HG02610 (cell line): Measurements from ENCODE around the gene RMRP.

ENCODE experiments used
- ATAC-seq: cut with Tn5 transposase; IDR thresholded peaks from one replicate; pipeline ENCODE4 v1.9.1; 2021; ENCODE audit warnings: mild to moderate bottlenecking, moderate library complexity; ENCODE audit not compliant: unreplicated experiment

Gene RMRP

DNA sequence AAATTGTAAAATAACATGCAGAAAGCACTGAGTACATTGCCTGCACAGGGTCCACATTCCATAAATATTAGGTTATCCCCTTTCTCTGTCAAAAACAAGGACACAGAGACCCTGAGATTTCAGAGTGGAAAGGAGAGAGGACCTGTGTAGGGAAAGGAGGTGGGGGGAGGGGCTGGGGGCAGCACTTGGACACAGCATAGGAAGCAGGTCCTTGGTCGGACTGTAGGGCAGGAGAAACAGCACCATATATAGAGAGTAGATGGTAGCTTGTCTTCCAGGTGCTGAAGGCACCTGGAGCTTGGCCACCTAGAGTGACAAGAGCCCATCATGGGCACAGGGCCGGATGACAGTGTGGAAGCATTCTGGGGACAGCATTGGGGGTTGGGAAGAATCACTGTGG is 29.5 kb upstream of the RMRP start:
- ATAC-seq = no peak

DNA sequence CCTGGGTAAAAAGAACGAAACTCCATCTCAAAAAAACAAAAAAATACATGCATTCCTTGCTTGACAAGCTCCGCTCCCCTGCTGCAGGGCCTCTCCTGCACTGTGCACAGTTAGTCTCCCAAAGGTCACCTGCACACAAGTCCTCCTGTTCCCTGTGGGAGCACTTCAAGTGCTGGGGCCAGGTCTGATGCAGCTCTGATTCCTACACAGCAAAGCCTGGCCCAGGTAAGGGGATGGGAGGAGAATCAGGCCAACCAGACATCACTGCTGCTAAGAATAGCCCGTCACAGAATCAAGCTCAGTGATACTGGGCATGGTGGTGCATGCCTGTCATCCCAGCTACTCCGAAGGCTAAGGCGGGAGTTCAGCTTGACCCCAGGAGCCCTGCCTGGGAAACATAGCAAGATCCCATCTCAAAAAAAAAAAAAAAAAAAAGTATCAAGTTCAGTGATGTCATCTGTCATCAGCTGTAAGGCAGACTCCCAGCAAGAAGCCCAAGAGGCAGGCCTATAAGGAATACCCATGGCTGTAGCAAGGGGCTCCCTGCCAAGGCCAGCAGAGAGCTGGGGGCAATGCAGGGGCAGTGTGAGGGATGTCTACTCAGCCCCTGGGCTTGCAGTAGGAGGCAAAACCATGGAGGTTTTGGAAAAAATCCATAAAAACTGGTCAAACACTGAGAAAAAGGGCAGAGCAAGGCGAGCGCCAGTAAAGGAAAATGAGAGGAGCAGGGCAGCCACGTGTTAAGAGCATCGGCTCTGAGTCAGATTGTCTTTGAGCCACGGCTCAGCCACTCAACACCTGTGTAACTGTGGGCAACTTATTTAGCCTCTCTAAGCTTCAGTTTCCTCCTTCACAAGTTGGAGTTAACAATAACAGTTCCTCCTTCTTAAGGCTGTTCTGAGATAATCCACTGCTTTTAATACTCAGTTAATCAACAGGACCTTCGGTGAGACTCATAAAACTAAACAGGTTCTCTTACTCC is 28.7 kb upstream of the RMRP start:
- no peak for ATAC-seq

DNA sequence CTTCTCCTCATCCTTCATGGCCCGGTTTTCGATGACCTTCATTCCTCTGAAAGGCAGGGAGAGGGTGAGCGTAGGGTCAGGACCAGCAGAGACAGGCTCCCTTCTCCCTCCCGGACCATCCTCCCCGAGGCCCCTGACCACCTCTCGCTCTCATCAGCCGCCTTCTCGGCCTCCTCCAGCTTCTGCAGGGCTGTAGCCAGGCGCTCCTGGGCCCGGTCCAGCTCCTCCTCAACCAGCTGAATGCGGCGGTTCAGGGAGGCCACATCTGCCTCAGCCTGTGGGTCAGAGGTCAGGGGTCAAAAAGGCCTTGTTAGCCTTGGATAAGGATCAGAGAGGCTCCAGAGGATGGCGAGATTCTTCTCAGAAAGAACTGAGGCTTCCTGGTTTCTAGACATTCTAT is 27.7 kb upstream of the RMRP start:
- no peak for ATAC-seq

DNA sequence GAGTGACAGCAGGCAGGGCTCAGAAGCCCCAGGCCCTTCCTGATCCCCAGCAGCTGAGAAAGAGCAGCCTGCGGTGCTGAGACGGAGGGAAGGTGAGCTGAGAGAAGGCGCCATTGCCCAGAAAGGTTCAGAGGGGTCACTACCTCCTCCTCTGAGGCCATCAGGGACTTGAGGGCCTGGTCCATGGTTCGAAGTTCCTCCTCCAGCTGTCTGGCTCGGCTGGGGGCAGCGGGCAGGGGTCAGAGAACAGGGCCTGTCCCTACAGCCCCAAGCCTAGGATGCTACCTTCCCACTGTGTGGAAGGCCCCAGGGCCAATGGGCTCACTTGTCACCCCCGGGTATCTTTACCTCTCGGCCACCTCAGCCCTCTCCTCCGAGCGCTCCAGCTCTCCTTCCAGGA is 27.1 kb upstream of the RMRP start:
- no peak for ATAC-seq

DNA sequence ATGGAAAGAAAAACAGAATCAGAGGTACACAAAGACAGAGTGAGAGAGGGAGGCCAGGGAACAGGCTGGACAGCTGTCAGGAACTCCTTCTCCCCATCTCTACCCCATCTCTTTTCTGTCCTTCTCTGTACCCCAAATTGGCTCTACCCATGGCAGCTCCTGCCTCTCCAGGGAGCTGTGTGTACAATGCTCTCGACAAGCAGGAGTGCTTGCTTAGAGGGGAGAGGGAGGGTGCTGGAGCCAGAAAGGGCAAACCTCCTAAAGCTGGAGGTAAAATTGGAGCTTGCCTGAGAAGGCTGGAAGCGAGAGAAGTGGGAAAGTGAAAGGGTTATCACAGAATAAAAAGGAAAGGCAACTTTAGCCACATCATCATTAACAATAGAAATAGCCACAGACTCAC is 25.5 kb upstream of the RMRP start:
- ATAC-seq = no peak

DNA sequence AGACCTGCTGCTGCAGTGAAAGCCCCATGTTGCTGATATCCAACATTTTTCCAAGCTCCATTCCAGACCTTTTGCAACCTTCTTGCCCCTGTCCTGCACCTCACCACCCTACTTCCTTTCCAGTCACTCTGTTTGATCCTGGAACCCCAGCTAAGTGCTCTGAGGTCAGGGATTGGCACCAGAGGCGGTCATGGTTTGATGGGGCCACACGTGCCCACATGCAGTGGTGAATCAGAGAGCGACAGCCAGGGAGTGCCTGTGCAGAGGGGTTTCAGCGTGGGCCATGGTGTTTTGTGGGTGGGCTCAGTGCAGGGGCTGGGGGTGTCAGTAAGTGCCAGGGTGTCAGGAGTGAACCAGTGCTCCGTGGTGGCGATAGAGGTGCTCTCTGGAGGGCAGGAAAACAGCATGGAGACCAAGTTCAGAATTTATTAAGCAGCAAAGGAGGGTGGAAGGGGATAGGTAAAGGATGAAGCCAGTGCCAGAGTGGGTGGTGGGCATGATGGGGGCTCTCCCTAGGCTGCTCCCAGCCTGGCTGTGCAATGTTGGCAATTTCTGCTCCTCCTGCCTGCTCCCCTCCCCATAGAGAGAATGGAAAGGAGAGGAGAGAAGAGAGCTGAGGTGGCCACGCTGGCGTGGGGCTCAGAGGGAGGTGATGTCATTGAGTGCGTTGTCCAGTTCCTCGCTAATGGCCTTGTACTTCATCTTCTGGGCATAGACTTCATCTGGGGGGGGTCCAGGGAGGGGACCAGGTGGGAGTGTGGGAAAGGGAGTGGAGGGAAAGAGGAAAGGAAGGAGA is 24.9 kb upstream of the RMRP start:
- no peak for ATAC-seq

DNA sequence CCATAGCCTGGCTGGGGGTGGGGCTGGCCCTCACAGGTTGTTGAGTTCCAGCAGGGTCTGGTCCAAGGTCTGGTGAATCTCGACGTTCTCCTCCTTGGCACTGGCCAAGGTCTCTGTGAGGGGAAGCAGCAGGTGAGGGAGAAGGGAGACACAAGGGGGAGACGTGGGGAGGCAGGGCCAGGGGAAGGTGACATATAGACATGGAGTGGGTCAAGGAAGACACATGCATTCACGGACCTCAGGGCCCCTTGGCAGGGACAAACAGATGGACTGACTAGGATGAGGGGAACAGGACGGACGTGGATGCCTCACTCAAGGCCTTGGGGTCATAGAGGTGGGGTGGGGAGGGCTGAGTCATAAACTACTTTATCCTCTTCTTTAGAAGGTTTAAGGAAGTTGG is 24.2 kb upstream of the RMRP start:
- ATAC-seq = no peak

DNA sequence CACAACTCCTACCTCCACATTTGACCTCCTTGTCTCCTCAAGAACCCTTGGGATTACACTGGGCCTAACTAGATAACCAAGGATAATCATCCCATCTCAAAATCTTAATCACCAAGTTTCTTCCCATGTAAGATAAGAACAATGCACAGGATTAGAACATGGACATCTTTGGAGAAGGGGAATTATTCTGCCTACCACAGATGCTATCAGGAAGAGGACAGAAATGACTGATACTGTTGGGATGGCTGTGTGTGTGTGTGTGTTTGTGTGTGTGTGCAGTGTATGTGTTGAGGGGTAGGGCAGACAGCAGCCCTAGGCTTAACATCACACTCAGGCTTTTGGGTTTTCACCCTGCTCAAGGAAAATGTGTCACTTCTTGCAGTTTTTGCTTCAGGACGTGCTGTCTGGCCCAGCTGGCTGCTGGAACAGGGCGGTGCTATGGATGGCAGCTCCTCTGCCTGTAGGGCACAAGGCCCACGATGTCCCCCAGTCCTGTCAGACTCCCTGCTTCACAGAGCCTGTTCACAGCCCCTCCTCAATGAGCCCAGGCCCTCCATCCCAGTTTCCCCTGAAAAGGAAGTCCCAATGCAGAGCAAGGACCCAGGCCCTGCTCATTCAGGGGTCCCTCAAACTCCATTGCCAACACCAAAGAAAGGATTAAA is 23.7 kb upstream of the RMRP start:
- no peak for ATAC-seq

DNA sequence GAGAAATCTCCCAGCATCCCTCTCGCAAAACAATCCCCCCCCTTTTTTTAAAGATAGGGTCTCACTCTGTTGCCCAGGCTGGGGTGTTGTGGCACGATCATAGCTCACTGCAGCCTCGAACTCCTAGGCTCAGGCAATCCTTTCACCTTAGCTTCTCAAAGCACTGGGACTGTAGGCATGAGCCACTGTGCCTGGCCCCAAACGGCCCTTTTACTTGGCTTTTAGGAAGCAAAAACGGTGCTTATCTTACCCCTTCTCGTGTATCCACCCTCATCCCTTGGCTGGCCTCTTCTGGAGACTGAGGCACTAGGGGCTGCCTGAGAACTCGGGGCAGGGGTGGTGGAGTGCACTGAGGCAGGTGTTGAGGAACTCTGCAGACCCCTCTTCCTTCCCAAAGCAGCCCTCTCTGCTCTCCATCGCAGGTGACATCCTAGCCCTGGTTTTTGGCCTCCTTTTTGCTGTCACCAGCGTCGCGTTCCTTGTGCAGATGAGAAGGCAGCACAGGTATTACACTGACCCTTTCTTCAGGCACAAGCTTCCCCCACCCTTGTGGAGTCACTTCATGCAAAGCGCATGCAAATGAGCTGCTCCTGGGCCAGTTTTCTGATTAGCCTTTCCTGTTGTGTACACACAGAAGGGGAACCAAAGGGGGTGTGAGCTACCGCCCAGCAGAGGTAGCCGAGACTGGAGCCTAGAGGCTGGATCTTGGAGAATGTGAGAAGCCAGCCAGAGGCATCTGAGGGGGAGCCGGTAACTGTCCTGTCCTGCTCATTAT is 22.7 kb upstream of the RMRP start:
- no peak for ATAC-seq

DNA sequence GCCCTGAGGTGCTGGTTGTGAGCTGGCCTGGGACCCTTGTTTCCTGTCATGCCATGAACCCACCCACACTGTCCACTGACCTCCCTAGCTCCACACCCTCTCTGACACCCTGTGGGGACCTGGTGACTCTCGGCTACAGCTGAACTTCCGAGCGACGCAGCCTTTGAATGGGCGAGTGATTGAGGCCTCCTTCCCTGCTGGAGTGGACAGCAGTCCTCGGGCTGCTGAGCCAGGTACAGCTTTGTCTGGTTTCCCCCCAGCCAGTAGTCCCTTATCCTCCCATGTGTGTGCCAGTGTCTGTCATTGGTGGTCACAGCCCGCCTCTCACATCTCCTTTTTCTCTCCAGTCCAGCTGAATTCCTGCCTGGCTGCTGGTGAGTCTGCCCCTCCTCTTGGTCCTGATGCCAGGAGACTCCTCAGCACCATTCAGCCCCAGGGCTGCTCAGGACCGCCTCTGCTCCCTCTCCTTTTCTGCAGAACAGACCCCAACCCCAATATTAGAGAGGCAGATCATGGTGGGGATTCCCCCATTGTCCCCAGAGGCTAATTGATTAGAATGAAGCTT is 22.0 kb upstream of the RMRP start:
- ATAC-seq = no peak

DNA sequence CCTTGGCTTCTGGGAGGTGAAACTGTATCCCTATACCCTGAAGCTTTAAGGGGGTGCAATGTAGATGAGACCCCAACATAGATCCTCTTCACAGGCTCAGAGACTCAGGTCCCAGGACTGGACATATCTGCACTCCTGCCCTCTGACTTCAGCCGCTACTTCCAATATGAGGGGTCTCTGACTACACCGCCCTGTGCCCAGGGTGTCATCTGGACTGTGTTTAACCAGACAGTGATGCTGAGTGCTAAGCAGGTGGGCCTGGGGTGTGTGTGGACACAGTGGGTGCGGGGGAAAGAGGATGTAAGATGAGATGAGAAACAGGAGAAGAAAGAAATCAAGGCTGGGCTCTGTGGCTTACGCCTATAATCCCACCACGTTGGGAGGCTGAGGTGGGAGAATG is 21.3 kb upstream of the RMRP start:
- ATAC-seq = no peak

DNA sequence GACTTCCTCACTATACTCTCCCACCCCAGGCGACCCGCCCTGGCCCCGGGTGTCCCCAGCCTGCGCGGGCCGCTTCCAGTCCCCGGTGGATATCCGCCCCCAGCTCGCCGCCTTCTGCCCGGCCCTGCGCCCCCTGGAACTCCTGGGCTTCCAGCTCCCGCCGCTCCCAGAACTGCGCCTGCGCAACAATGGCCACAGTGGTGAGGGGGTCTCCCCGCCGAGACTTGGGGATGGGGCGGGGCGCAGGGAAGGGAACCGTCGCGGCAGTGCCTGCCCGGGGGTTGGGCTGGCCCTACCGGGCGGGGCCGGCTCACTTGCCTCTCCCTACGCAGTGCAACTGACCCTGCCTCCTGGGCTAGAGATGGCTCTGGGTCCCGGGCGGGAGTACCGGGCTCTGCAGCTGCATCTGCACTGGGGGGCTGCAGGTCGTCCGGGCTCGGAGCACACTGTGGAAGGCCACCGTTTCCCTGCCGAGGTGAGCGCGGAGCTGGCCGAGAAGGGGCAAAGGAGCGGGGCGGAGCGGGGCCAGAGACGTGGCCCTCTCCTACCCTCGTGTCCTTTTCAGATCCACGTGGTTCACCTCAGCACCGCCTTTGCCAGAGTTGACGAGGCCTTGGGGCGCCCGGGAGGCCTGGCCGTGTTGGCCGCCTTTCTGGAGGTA is 18.0 kb upstream of the RMRP start:
- ATAC-seq = no peak

DNA sequence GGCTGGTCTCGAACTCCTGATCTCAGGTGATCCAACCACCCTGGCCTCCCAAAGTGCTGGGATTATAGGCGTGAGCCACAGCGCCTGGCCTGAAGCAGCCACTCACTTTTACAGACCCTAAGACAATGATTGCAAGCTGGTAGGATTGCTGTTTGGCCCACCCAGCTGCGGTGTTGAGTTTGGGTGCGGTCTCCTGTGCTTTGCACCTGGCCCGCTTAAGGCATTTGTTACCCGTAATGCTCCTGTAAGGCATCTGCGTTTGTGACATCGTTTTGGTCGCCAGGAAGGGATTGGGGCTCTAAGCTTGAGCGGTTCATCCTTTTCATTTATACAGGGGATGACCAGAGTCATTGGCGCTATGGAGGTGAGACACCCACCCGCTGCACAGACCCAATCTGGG is 17.4 kb upstream of the RMRP start:
- no peak for ATAC-seq

DNA sequence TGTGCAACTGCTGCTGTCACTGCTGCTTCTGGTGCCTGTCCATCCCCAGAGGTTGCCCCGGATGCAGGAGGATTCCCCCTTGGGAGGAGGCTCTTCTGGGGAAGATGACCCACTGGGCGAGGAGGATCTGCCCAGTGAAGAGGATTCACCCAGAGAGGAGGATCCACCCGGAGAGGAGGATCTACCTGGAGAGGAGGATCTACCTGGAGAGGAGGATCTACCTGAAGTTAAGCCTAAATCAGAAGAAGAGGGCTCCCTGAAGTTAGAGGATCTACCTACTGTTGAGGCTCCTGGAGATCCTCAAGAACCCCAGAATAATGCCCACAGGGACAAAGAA is 16.2 kb upstream of the RMRP start:
- no peak for ATAC-seq

DNA sequence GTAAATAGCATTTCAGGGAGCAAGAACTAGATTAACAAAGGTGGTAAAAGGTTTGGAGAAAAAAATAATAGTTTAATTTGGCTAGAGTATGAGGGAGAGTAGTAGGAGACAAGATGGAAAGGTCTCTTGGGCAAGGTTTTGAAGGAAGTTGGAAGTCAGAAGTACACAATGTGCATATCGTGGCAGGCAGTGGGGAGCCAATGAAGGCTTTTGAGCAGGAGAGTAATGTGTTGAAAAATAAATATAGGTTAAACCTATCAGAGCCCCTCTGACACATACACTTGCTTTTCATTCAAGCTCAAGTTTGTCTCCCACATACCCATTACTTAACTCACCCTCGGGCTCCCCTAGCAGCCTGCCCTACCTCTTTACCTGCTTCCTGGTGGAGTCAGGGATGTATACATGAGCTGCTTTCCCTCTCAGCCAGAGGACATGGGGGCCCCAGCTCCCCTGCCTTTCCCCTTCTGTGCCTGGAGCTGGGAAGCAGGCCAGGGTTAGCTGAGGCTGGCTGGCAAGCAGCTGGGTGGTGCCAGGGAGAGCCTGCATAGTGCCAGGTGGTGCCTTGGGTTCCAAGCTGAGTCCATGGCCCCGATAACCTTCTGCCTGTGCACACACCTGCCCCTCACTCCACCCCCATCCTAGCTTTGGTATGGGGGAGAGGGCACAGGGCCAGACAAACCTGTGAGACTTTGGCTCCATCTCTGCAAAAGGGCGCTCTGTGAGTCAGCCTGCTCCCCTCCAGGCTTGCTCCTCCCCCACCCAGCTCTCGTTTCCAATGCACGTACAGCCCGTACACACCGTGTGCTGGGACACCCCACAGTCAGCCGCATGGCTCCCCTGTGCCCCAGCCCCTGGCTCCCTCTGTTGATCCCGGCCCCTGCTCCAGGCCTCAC is 15.6 kb upstream of the RMRP start, which contains the start of gene CA9:
Gene CA9, plus strand, starts transcription at position 797 of the 893 bp plus-strand sequence. Its CDS starts 32 bp downstream, at position 829.
- no peak for ATAC-seq

DNA sequence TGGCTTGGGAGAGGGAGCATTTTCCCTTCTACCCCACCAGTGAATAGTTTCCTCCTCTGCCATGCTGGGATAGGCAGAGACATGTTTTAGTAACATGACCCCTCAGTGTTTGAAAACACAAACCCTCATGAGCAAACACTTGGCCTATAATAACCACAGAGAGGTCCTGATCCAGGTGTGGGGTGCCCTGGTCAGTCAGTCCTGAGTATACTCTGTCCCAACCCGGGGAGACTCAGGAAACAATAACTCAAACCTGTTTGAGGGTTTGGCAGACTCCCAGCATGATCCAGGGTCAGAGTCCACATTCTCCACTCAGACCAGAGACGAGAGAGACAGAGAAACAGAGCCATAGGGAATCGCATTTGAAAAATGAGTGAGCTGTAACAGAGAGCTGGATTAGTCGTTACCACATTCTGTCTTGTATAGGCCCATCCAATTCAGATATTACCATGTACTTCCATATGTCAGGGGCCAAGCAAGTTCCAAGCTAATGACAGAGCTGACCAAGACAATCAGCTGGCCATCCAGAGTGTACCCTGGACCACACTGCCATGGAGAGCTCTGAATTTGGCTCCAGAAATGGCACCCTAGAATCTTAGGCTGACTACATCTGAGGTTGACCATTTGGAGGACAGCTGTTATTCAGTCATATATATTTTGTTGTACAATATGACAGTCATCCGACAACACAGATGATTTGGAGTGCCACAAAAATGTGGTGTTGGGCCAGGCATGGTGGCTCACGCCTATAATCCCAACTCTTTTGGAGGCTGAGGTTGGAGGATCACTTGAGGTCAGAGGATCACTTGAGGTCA is 11.7 kb upstream of the RMRP start:
- no peak for ATAC-seq

DNA sequence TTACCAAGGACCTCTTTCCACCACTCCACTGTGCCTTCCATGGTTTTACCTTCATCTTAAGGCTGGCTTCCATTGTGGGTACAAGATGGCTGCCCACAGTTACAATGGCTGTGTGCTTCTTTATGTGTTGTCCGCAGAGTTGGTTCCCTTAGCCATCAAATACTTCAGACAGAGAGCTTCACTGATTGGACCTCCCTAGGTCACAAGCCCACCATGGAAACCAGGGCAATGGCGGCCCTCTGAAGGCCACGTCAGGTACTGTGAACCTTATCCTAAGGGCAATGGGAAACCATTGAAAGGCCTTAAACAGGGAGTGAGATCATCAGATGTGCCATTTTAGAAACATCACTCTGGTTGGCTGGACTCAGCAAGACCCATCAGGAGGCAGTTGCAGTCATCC is 10.1 kb upstream of the RMRP start:
- no peak for ATAC-seq

DNA sequence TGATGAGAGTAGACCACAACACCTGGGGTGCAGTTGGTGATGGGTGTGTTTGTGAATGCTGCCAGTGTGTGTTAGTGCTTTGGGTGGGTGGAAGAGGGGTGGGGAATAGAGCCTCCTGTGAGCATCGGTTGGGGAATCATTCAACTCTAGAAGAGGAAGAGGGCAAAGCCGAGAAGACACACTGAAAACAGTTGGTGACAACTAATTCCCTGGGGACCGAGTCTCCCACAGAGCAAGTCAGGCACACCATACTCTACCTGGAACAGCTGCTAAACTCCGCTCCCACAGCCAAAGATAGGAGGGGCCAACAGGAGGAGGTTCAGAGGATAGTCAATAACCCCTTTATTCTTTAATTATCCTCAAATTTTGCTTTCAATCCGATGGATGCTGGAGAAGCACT is 8.7 kb upstream of the RMRP start:
- no peak for ATAC-seq
